SH-SY5Y (cell line): ENCODE measurements around the gene ITPRIPL1.

Experiments used
- GATA2 ChIP-seq: IDR thresholded peaks from 2 replicates; pipeline ENCODE4 v1.6.1; 2011; ENCODE audit warnings: mild to moderate bottlenecking, low read depth, low read length
- GATA3 ChIP-seq: IDR thresholded peaks from 2 replicates; pipeline ENCODE4 v1.6.1; 2011; ENCODE audit warnings: low read depth, mild to moderate bottlenecking, low read length, moderate library complexity

DNA sequence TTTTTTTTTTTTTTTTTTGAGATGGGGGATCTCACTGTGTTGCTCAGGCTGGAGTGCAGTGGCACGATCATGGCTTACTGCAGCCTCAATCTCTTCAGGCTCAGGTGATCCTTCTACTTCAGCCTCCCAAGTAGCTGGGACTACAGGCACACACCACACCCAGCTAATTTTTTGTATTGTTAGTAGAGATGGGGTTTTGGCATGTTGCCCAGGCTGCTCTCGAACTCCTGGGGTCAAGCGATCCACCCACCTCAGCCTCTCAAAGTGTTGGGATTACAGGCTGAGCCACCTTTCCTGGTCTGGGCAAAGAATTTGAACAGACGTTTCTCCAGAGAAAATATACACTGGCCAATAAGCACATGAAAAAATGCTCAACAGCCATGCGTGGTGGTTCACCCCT lies 16.9 kb upstream of the ITPRIPL1 start:
- TF ChIP-seq GATA3 (no peak), GATA2 (no peak)
